Common myeloid progenitor, CD34-positive (primary cell): ENCODE results near the gene RALBP1. TPM values are rescaled to one million over a fixed set of nuclear protein-coding genes. Genes with fewer than 3 reads are reported as not detected.
"Not testable (repeated sequence)": the region's sequence is repeated elsewhere in the genome, so short reads cannot be mapped to it uniquely, and the experiment has no call there.

ENCODE experiments used
- CTCF ChIA-PET: fragments of 350-600 bp; sonication (Branson Sonifier 250); formaldehyde crosslinking; loops from one replicate; lab custom pipeline; 2021; ENCODE audit warnings: antibody characterized with exemption; lab: Charles Lee
- POLR2A ChIA-PET: fragments of 350-600 bp; sonication (Branson Sonifier 250); formaldehyde crosslinking; loops from one replicate; lab custom pipeline; 2021; ENCODE audit warnings: antibody characterized with exemption; lab: Charles Lee
- DNase-seq, 3 donors: peaks; one replicate each; pipeline versions ENCODE4 v3.0.0 to v3.0.0-alpha.2; 2013
- H3K27ac ChIP-seq, 2 experiments: 1 replicate in 1 of 2; 2 replicates in 1 of 2; pipeline ENCODE4 v1.7.0; 2013; ENCODE audit warnings: inconsistent platforms in 2 of 2, low read length in 2 of 2, mild to moderate bottlenecking in 2 of 2, low read depth in 1 of 2, moderate library complexity in 1 of 2; ENCODE audit not compliant: severe bottlenecking in 2 of 2, insufficient read depth in 1 of 2, poor library complexity in 1 of 2
- H3K27me3 ChIP-seq, 5 experiments: replicated peaks in 2 of 5; 1 replicate in 3 of 5; 2 replicates in 2 of 5; pipeline versions ENCODE4 v1.6.1 to v1.7.0; 2013; ENCODE audit warnings: low read length in 4 of 5, mild to moderate bottlenecking in 2 of 5, moderate library complexity in 2 of 5, inconsistent platforms in 1 of 5; ENCODE audit not compliant: insufficient read depth in 5 of 5, control insufficient read depth in 4 of 5
- H3K36me3 ChIP-seq, 4 experiments: 1 replicate in 2 of 4; 2 replicates in 2 of 4; pipeline versions ENCODE4 v1.6.1 to v1.7.0; 2013; ENCODE audit warnings: low read length in 3 of 4, control low read depth in 1 of 4, mild to moderate bottlenecking in 1 of 4; ENCODE audit not compliant: control insufficient read depth in 4 of 4, insufficient read depth in 4 of 4
- H3K4me1 ChIP-seq, 4 experiments: 1 replicate in 3 of 4; 2 replicates in 1 of 4; pipeline versions ENCODE4 v1.6.1 to v1.7.1; 2013; ENCODE audit warnings: low read length in 3 of 4, mild to moderate bottlenecking in 3 of 4, control low read depth in 1 of 4, inconsistent platforms in 1 of 4, moderate library complexity in 1 of 4; ENCODE audit not compliant: control insufficient read depth in 4 of 4, insufficient read depth in 4 of 4; ENCODE audit errors: control extremely low read depth in 1 of 4
- H3K4me3 ChIP-seq, 7 experiments: 1 replicate in 4 of 7; 2 replicates in 3 of 7; pipeline versions ENCODE4 v1.5.1 to v1.7.0; 2013; ENCODE audit warnings: mild to moderate bottlenecking in 7 of 7, low read length in 6 of 7, moderate library complexity in 6 of 7, inconsistent platforms in 2 of 7, low read depth in 2 of 7, control low read depth in 1 of 7; ENCODE audit not compliant: insufficient read depth in 4 of 7, control insufficient read depth in 1 of 7; ENCODE audit errors: extremely low read depth in 1 of 7
- H3K9me3 ChIP-seq, 5 experiments: 1 replicate in 4 of 5; 2 replicates in 1 of 5; pipeline versions ENCODE4 v1.6.1 to v1.7.1; 2013; ENCODE audit warnings: low read length in 4 of 5, mild to moderate bottlenecking in 2 of 5, inconsistent platforms in 1 of 5, low read depth in 1 of 5, moderate library complexity in 1 of 5; ENCODE audit not compliant: control insufficient read depth in 4 of 5, insufficient read depth in 2 of 5; ENCODE audit errors: control extremely low read depth in 1 of 5
- WGBS: methylation state at CpG from one replicate; pipeline ENCODE4 v1.1.5; 2013; ENCODE audit not compliant: insufficient coverage; 5-methylcytosine and 5-hydroxymethylcytosine counted together
- polyA plus RNA-seq: library from polyadenylated mRNA; unstranded; fragments of 120-200 nt; gene quantifications from one replicate; pipeline ENCODE4 v1.2.1, GENCODE V29; 2013

Gene RALBP1
- polyA plus RNA-seq = 66.7 TPM

DNA sequence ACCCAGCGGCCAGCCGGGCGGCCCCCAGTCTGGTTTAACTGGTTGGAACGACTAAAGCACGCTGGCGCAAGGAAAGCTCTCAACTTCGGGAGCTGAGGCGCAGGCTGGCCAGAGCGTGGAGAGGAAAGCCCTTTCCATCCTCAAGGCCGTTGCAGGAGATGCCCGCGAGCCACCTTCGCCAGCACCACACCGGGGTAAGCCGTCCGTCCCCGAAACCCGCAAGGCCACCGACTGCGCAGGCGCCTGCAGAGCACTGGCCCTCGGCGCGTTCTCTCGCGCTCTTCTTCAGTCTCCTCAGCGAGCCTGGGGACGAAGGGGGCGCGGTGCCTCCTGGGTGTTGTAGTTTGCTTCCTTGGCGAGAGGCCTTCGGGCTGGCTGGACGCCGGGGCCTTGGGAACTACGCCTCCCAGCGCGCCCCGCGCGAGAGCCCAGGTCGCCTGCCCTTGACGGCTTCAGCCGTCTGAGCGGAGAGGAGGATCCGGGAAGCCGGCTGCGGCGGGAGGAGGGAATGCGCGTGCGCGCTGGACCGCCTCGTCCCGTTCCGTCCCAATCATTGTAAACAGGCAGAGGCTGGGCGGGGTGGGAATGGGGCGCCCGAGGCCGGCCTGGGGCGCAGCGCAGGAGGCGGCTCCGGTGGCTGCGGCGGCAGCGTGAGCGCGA is at the start of gene RALBP1:
Gene RALBP1, plus strand, starts transcription at position 531 of the 660 bp plus-strand sequence. CDS start 37,533 bp downstream, outside the sequence.
- WGBS = 0% methylated on average over 46 of the region's 69 CpGs
- peaks cover 0 to 19% (median 11%) of the 10 kb centered on the region in 4 experiments for H3K36me3 ChIP-seq
- POLR2A ChIA-PET = interaction anchor here (0.6 kb wide), 1 partner anchor 107 kb away, joined by 3 read pairs; no protein-coding TSS in a partner anchor
- peak; percentile 99 for DNase-seq
- H3K4me3 ChIP-seq = peak within 1 kb of the TSS; percentile 82 to 97 (median 89)
- H3K27ac ChIP-seq = peak within 1 kb of the TSS; percentile 89 to 96
- no peaks in the 10 kb centered on the region for H3K9me3 ChIP-seq
- H3K27me3 ChIP-seq = no peaks in the 10 kb centered on the region
- peaks cover 12 to 30% (median 25%) of the 10 kb centered on the region in 4 experiments for H3K4me1 ChIP-seq
- CTCF ChIA-PET = no interaction called here

GRCh38 chr18:9426753-9427152 is 48.6 kb upstream of the RALBP1 start:
- Histone ChIP-seq H3K9me3 (peaks cover 0 to 15% (median 8%) of the 10 kb centered on the region in 5 experiments), H3K36me3 (no peaks in the 10 kb centered on the region), H3K27ac (no peak overlapping the region), H3K4me3 (no peak overlapping the region), H3K27me3 (no peaks in the 10 kb centered on the region), H3K4me1 (no peaks in the 10 kb centered on the region)
- no peak for DNase-seq
- WGBS = 96% methylated on average over 3 of the region's 7 CpGs
- CTCF ChIA-PET = interaction anchor here (0.9 to 1.3 kb wide), 3 partner anchors 9 to 12 kb away, joined by 3 to 5 read pairs (median 4); no protein-coding TSS in a partner anchor
- POLR2A ChIA-PET = no interaction called here

- ChIA-PET POLR2A (no interaction called here), CTCF (no interaction called here)
- peaks cover 0 to 7% (median 2%) of the 10 kb centered on the region in 4 experiments for H3K4me1 ChIP-seq
- DNase-seq = no peak
- H3K27ac ChIP-seq = no peak overlapping the region
- 100% methylated on average over 10 of the region's 11 CpGs for WGBS
- H3K27me3 ChIP-seq = no peaks in the 10 kb centered on the region
- H3K36me3 ChIP-seq = no peaks in the 10 kb centered on the region
- peaks cover 0 to 15% (median 8%) of the 10 kb centered on the region in 5 experiments for H3K9me3 ChIP-seq
- no peak overlapping the region for H3K4me3 ChIP-seq
Measured at GRCh38 chr18:9428301-9428706, 47.0 kb upstream of the RALBP1 start.

DNA sequence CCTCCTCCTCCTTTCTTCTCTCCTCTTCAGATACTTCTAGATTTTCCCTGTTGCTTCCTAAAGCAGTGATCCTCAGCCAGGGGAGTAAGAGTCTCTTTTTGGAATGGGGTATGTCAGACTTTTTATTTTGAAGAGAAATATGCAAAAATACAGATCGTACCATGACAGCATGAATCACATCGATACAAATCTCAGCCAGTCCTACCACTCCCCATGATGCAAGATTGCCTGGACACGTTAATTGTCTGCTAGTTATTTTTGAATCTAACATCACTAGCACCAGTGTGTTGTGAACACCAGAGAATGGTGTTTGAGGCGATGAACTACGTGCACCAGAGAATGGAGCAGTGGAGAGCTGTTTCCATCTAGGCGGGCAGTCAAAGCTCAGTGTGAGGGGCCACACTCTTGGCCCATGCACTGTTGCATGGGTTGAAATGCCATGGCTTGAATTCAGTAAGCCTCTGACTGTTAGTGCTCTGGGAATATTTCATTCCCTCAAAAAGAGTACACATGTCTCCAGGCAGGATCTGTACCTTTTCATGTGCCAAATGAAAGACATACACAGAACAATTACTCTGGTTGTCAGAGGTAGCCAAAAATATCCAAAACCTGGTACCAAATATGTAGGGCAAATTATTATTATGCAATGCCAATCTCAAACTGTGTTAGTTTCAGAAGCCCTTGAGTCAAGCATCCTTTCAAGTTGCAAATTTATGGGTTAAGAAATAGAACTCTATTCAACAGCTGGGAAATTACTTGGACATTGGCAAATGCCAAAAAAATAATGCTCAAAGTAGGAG is 46.3 kb upstream of the RALBP1 start:
- CTCF ChIA-PET = no interaction called here
- Histone ChIP-seq H3K4me3 (no peak overlapping the region), H3K27ac (no peak overlapping the region), H3K9me3 (peaks cover 0 to 11% (median 3%) of the 10 kb centered on the region in 5 experiments), H3K36me3 (no peaks in the 10 kb centered on the region), H3K4me1 (peaks cover 0 to 13% (median 8%) of the 10 kb centered on the region in 4 experiments), H3K27me3 (no peaks in the 10 kb centered on the region)
- DNase-seq = no peak
- WGBS = 96% methylated on average over 4 of the region's 6 CpGs
- POLR2A ChIA-PET = no interaction called here

- POLR2A ChIA-PET = no interaction called here
Measured at GRCh38 chr18:9429662-9429993, 45.7 kb upstream of the RALBP1 start.

GRCh38 chr18:9430315-9430714 is 45.0 kb upstream of the RALBP1 start:
- H3K36me3 ChIP-seq, DNase-seq, POLR2A ChIA-PET, H3K4me3 ChIP-seq, H3K27me3 ChIP-seq, H3K9me3 ChIP-seq, H3K27ac ChIP-seq, CTCF ChIA-PET: not testable (repeated sequence)
- H3K4me1 ChIP-seq = peaks cover 0 to 26% (median 17%) of the 10 kb centered on the region in 4 experiments
- 100% methylated on average over 5 of the region's 22 CpGs for WGBS

More at GRCh38 chr18:9429662-9429993, 45.7 kb upstream of the RALBP1 start:
- no peak overlapping the region for H3K27ac ChIP-seq
- no peaks in the 10 kb centered on the region for H3K27me3 ChIP-seq
- peaks cover 0 to 19% (median 13%) of the 10 kb centered on the region in 4 experiments for H3K4me1 ChIP-seq
- peaks cover 0 to 6% (median 0%) of the 10 kb centered on the region in 5 experiments for H3K9me3 ChIP-seq
- 100% methylated on average over 3 of the region's 3 CpGs for WGBS
- no peak for DNase-seq
- CTCF ChIA-PET = no interaction called here
- no peaks in the 10 kb centered on the region for H3K36me3 ChIP-seq
- H3K4me3 ChIP-seq = no peak overlapping the region

- Histone ChIP-seq H3K4me3 (no peak overlapping the region), H3K27ac (no peak overlapping the region), H3K27me3 (no peaks in the 10 kb centered on the region), H3K4me1 (peaks cover 0 to 31% (median 18%) of the 10 kb centered on the region in 4 experiments), H3K9me3 (peaks cover 0 to 2% (median 0%) of the 10 kb centered on the region in 5 experiments), H3K36me3 (no peaks in the 10 kb centered on the region)
- POLR2A ChIA-PET = no interaction called here
- WGBS = 98% methylated on average over 5 of the region's 6 CpGs
- CTCF ChIA-PET = no interaction called here
- DNase-seq = no peak
Measured at GRCh38 chr18:9431296-9431695, 44.0 kb upstream of the RALBP1 start.
